ENCODE measurements around the gene LYRM4.
A peak's percentile ranks its signal among the peaks of the same experiment; 100 is the strongest.

LYRM4 gene

DNA sequence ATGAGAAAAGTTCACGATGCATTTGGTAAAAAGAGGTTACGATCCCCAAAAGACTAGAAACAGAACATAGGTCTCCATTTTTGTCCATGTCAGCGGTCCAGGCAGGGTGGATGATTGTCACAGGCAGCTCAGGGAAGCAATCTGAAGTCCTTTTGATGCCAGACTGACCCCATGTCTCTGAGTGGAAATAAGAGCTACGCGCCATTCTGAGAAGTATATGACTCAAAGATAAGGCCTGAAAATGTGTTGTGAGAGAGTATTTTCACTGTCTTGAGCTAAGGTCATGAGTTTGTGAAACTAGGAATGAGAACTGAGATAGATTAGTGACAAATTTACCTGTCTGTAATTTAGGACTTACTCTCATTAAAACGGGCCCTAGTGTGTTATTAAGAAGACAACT lies 69.5 kb downstream of the LYRM4 start:
- Mint-ChIP-seq H3K4me3 (no peak overlapping the region), H3K4me1 (no peaks in the 10 kb centered on the region), H3K36me3 (no peaks in the 10 kb centered on the region), H3K9me3 (no peaks in the 10 kb centered on the region), H3K27ac (no peak overlapping the region)
- no peak for ATAC-seq
- no peak for DNase-seq (ENCODE audit: low spot score in 2 of 2)

DNA sequence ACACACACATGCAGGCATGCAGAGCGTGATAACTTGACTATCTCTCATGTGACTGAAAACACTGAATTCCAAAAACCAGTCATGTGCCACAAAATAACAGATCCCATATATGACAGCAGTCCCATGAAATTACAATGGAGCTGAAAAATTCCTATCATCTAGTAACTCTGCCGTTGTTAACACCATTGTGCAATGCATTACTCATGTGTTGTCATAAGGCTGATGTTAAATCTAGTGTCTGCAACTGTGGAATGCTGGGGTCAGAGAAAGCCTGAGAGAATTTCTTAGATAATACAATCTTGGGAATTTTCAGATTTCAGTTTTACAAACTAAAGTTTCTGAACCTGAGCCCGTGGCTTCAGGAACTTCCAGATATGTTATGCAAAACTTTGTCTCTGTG lies 70.2 kb downstream of the LYRM4 start:
- DNase-seq (ENCODE audit: low spot score in 2 of 2) (no peak), ATAC-seq (no peak)
- H3K4me1 Mint-ChIP-seq, result no peaks in the 10 kb centered on the region
- no peaks in the 10 kb centered on the region for H3K9me3 Mint-ChIP-seq
- no peak overlapping the region for H3K27ac Mint-ChIP-seq
- H3K36me3 Mint-ChIP-seq, result peaks cover 2% of the 10 kb centered on the region
- H3K4me3 Mint-ChIP-seq, result no peak overlapping the region

DNA sequence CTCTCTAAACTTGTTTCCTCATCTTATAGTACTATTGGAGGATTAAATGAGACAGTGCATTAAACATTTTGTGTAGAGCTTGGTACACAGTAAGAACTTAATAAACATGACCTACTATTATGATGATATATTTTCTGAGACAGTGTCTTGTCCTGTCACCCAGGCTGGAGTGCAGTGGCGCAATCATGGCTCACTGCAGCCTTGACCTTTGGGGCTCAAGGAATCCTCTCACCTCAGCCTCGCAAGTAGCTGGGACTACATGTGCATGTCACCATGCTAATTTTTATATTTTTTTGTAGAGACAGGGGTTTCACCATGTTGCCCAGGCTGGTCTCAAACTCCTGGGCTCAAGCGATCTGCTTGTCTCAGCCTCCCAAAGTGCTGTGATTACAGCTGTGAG lies 72.1 kb downstream of the LYRM4 start:
- H3K4me1 Mint-ChIP-seq, result no peaks in the 10 kb centered on the region
- H3K27ac Mint-ChIP-seq, result no peak overlapping the region
- H3K9me3 Mint-ChIP-seq, result no peaks in the 10 kb centered on the region
- no peak for DNase-seq (ENCODE audit: low spot score in 2 of 2)
- ATAC-seq, result no peak
- no peak overlapping the region for H3K4me3 Mint-ChIP-seq
- H3K36me3 Mint-ChIP-seq, result peaks cover 5% of the 10 kb centered on the region

DNA sequence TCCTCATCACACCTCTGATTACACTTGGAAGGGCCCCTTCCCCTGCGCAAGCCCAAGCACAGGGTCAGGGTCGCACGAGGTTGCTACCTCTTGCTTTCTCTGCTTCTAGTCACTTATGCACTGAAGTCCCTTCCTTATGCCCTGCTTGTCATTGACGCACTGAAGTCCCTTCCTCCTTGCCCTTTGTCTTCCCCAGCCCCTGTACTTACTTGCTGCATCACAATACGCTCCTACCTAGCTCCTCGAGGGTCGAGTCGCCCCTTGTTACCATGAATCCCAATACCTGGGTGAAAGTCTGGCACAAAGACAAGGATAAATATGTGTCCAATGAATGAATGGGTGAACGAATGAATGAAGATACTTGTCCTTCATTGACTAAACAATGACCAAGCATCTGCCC lies 75.9 kb downstream of the LYRM4 start:
- DNase-seq (ENCODE audit: low spot score in 2 of 2), result no peak
- Mint-ChIP-seq H3K27ac (no peak overlapping the region), H3K9me3 (no peaks in the 10 kb centered on the region), H3K4me1 (peaks cover 5% of the 10 kb centered on the region), H3K36me3 (peaks cover 5% of the 10 kb centered on the region), H3K4me3 (no peak overlapping the region)
- no peak for ATAC-seq

GRCh38 chr6:5184218-5184617 lies 76.5 kb downstream of the LYRM4 start:
- ATAC-seq (no peak), DNase-seq (ENCODE audit: low spot score in 2 of 2) (no peak)
- H3K27ac Mint-ChIP-seq, result no peak overlapping the region
- H3K9me3 Mint-ChIP-seq, result no peaks in the 10 kb centered on the region
- no peak overlapping the region for H3K4me3 Mint-ChIP-seq
- peaks cover 5% of the 10 kb centered on the region for H3K36me3 Mint-ChIP-seq
- peaks cover 5% of the 10 kb centered on the region for H3K4me1 Mint-ChIP-seq

GRCh38 chr6:5181510-5182317 lies 79.0 kb downstream of the LYRM4 start:
- DNase-seq (ENCODE audit: low spot score in 2 of 2), result no peak
- Mint-ChIP-seq H3K4me3 (no peak overlapping the region), H3K4me1 (peaks cover 5% of the 10 kb centered on the region), H3K36me3 (peaks cover 5% of the 10 kb centered on the region), H3K27ac (no peak overlapping the region), H3K9me3 (no peaks in the 10 kb centered on the region)
- no peak for ATAC-seq

DNA sequence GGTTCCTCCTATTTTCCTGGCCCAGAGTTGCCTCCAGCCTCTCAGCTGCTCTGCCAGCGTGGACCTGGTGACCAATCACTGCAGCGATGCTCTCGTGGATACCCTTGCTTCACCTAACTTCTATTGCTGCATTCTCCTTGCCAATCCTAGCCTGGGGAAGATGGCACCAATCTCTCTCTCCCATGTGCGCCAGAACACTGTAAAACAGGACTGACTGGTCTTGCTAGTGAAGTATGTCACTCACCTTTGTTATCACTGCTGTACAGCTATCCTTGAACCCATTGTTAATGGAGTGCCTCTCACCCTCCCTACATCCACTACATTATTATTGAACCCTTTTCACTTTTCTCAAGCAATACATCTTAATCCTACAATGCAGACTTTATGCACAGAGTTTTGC lies 80.1 kb downstream of the LYRM4 start:
- Mint-ChIP-seq H3K27ac (peak overlapping the region; percentile 2), H3K4me1 (peaks cover 10% of the 10 kb centered on the region), H3K36me3 (peaks cover 5% of the 10 kb centered on the region), H3K4me3 (no peak overlapping the region), H3K9me3 (no peaks in the 10 kb centered on the region)
- no peak for ATAC-seq
- DNase-seq (ENCODE audit: low spot score in 2 of 2), result no peak

DNA sequence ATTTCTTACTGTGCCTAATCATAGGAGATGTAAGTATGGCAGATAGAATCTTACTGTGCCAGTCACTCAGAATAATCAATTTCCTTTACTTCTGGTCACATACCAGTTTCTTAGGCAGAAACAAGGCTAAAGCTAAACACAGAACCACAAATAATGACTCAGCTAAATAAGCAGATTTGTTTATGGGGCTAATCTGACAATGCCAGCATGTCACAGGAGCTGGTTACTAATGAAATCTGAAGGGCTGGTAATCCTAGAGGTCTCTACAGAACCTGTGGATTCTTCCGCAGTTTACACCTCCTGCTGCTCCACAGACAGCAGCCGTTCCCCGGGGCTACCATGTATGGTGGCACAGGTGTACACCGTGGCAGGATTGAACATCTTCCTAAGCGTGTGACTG lies 80.8 kb downstream of the LYRM4 start:
- no peak overlapping the region for H3K4me3 Mint-ChIP-seq
- no peak for ATAC-seq
- H3K9me3 Mint-ChIP-seq, result no peaks in the 10 kb centered on the region
- no peaks in the 10 kb centered on the region for H3K36me3 Mint-ChIP-seq
- no peak overlapping the region for H3K27ac Mint-ChIP-seq
- H3K4me1 Mint-ChIP-seq, result peaks cover 18% of the 10 kb centered on the region
- no peak for DNase-seq (ENCODE audit: low spot score in 2 of 2)

DNA sequence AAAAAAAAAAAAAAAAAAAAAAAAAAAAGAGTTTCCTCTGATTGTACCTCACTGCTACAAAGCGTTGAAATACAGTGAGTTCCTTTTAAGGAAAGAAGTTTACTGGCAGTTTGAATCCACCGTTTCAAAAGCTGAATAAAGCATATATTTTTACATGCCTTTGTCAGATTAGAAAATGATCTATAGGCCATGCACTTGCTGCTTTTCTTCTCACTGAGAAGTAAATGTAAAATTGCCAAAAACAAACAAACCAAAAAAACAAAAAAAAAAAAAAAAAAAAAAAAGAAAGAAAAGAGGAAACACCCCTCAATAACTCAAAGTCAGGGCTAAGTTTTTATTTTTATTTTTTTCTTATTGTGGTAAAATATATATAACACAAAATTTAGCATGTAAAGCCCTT lies 81.9 kb downstream of the LYRM4 start:
- Mint-ChIP-seq H3K36me3 (no peaks in the 10 kb centered on the region), H3K27ac (no peak overlapping the region), H3K4me3 (no peak overlapping the region), H3K4me1 (peaks cover 26% of the 10 kb centered on the region), H3K9me3 (no peaks in the 10 kb centered on the region)
- DNase-seq (ENCODE audit: low spot score in 2 of 2), result no peak
- ATAC-seq, result no peak

- peaks cover 28% of the 10 kb centered on the region for H3K4me1 Mint-ChIP-seq
These were observed 85.1 kb downstream of the LYRM4 start for GRCh38 chr6:5175635-5176034.

DNA sequence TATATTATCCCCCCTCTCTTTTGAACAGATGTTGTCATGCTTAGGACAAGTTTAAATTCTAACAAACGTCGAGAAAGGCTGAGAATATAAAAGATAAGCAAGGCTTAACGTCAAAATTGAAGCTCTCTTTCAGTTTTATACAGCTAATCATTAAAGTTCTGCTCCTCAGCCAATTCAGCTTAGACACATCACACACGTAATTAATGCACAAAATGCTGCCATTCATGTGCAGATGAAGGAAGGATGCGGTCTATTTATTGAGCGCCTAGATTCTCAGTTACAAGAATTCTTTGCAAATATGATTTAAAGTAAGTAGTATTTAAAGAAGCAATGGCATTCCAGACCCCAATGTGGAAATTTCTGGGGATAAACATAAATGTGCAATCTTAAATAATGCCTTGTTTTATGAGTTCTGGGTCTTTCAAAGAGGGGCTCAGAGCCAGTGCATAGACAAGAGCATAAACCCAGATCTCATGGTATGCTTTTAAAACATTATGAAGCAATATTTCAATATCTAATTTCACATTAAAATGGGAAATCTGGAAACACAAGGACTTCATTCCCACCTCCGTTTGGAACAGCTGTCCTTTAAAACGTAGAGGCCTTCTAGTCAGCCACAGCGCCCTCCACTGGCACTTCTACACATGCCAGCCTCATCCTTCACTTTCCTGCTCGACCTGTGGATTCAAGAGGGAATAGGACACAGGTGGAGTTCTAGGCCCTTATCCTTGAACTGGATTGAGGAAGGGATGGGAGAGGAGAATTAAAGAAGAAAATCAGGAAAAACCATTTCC lies 85.8 kb downstream of the LYRM4 start:
- DNase-seq (ENCODE audit: low spot score in 2 of 2) (no peak), ATAC-seq (no peak)
- Mint-ChIP-seq H3K9me3 (no peaks in the 10 kb centered on the region), H3K4me1 (peaks cover 24% of the 10 kb centered on the region), H3K4me3 (peak overlapping the region; percentile 25), H3K27ac (peak overlapping the region; percentile 27), H3K36me3 (no peaks in the 10 kb centered on the region)

More at GRCh38 chr6:5175635-5176034, 85.1 kb downstream of the LYRM4 start:
- no peaks in the 10 kb centered on the region for H3K36me3 Mint-ChIP-seq
- H3K27ac Mint-ChIP-seq, result peak overlapping the region; percentile 27
- no peaks in the 10 kb centered on the region for H3K9me3 Mint-ChIP-seq
- DNase-seq (ENCODE audit: low spot score in 2 of 2), result no peak
- peak overlapping the region; percentile 15 for H3K4me3 Mint-ChIP-seq
- no peak for ATAC-seq

DNA sequence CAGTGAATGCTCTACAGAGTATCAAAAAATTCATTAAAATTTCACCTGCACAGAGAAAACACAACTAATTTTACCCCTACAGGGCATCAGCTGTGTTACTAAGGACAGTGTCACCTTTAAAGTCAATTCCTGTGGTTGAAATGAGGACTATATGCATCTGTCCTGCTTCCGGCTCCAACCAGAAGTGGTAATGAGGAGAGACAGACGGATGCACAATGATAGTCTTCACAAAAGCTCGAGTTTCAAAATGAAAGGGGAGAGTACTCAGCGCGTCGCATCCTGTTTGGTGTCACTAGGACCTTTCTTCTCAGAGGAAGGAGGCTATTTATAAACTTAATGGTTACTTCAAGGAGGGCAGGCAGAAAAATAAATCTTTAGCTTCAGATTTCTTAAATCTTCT lies 86.5 kb downstream of the LYRM4 start:
- no peaks in the 10 kb centered on the region for H3K36me3 Mint-ChIP-seq
- DNase-seq (ENCODE audit: low spot score in 2 of 2), result peak; percentile 15 to 68
- H3K9me3 Mint-ChIP-seq, result no peaks in the 10 kb centered on the region
- ATAC-seq, result peak; percentile 99
- peaks cover 24% of the 10 kb centered on the region for H3K4me1 Mint-ChIP-seq
- H3K4me3 Mint-ChIP-seq, result peak overlapping the region; percentile 25
- H3K27ac Mint-ChIP-seq, result peak overlapping the region; percentile 27

DNA sequence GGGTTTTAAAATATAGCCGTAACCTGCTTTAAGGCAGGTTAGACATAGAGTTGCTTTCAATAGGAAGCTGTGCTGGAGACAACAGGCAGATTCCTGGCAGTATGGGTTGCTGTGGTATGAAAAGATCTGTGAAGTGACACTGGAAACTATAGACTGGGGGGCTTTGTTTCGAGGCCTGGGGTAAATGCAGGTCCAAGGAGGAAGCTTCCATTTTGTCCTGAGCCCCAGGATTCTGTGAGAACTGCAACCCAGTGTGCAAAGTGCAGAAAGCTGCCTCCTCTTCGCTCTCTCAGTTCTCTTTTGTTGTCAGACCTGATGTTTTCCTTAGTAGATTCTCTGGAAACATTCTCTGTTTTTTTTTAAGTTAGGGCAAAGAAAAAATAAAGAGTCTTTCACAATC lies 86.9 kb downstream of the LYRM4 start:
- H3K4me1 Mint-ChIP-seq, result peaks cover 24% of the 10 kb centered on the region
- H3K9me3 Mint-ChIP-seq, result no peaks in the 10 kb centered on the region
- H3K27ac Mint-ChIP-seq, result peak overlapping the region; percentile 27
- no peak for DNase-seq (ENCODE audit: low spot score in 2 of 2)
- no peaks in the 10 kb centered on the region for H3K36me3 Mint-ChIP-seq
- peak overlapping the region; percentile 25 for H3K4me3 Mint-ChIP-seq
- no peak for ATAC-seq

DNA sequence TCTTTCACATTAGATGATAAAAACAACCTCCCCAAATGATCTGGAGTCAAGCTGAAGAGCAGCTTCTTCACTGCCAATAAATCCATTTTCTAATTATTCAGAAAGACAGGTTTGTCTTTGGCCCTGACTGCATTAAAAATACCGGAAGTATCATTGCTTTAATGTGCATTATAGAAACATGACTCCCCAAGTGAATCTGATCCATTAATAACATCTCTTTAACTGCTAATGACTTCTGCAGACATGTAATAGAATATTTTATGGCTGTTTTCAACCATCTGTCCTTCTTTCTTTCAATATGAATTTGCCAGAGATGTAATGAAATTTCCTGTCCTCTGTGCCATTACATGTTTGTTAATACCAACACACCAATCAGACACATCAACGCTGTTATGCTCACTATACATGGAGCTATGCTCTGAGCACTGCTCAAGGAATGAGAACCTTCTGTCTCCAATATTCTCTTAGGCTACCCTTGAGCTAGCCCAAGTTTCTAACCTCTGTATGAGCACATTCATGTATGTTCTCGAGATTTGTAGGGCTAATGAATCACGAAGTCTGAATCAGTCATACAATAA lies 87.8 kb downstream of the LYRM4 start:
- DNase-seq (ENCODE audit: low spot score in 2 of 2) (no peak), ATAC-seq (no peak)
- H3K9me3 Mint-ChIP-seq, result no peaks in the 10 kb centered on the region
- no peak overlapping the region for H3K4me3 Mint-ChIP-seq
- H3K36me3 Mint-ChIP-seq, result no peaks in the 10 kb centered on the region
- peaks cover 24% of the 10 kb centered on the region for H3K4me1 Mint-ChIP-seq
- peak overlapping the region; percentile 27 for H3K27ac Mint-ChIP-seq

- Mint-ChIP-seq H3K4me3 (no peak overlapping the region), H3K27ac (no peak overlapping the region), H3K9me3 (no peaks in the 10 kb centered on the region), H3K4me1 (peaks cover 24% of the 10 kb centered on the region), H3K36me3 (no peaks in the 10 kb centered on the region)
- no peak for ATAC-seq
- DNase-seq (ENCODE audit: low spot score in 2 of 2), result no peak
These were observed 88.6 kb downstream of the LYRM4 start for GRCh38 chr6:5172041-5172653.
